Measurements from ENCODE around the gene CCDC71L.

- TF ChIP-seq CTCF (conservative IDR thresholded peaks at IDR 0.05; ENCODE audit: low read depth, low read length) (no peak), FOS (IDR thresholded peaks at IDR 0.05; ENCODE audit: low read depth, low read length) (no peak), POLR2A (IDR thresholded peaks at IDR 0.05; ENCODE audit: low read depth, low read length) (no peak), CEBPB (IDR thresholded peaks at IDR 0.05; ENCODE audit: low read depth, low read length) (no peak), RAD21 (IDR thresholded peaks at IDR 0.05; ENCODE audit: low read length) (no peak), RCOR1 (IDR thresholded peaks at IDR 0.05; ENCODE audit: insufficient replicate concordance, low read length) (no peak)
These were observed 5.4 kb upstream of the CCDC71L start for GRCh38 chr7:106666353-106666752.

All from IMR-90 (cell line).